ENCODE measurements around the gene NDUFAF8. TPM values are rescaled to one million over a fixed set of nuclear protein-coding genes. Genes with fewer than 3 reads are reported as not detected.

NDUFAF8 gene
- total RNA-seq, 6 experiments from 2014 or later = 15.7 to 35.9 (median 23.3) TPM

- Histone ChIP-seq H3K9me3 (no peaks in the 10 kb centered on the region), H3K27me3 (no peaks in the 10 kb centered on the region), H3K27ac (no peak overlapping the region), H3K36me3 (peaks cover 1 to 24% (median 3%) of the 10 kb centered on the region in 4 donors), H3K4me1 (peaks cover 0 to 22% (median 1%) of the 10 kb centered on the region in 4 donors), H3K4me3 (no peak overlapping the region)
- intact Hi-C loops (cut with DNase I) = loop anchor here in 1 of 2 donors (10.0 kb wide), 1 partner anchor 222 kb away; no protein-coding TSS in a partner anchor
- TF ChIP-seq CTCF (IDR thresholded peaks at IDR 0.05) (no peak), POLR2A (IDR thresholded peaks at IDR 0.05) (no peak)
- DNase-seq (peak in 2 of 3 donors; percentile 19 to 56), ATAC-seq (peak in 1 of 4 donors; percentile 3)
- 98% methylated on average over 10 of the region's 28 CpGs for WGBS (ENCODE audit: insufficient coverage, low coverage, low lambda C conversion rate, missing lambda C conversion rate)
Observed at GRCh38 chr17:81246679-81247338, 7.7 kb downstream of the NDUFAF8 start.

- H3K4me1 ChIP-seq = peaks cover 0 to 22% (median 1%) of the 10 kb centered on the region in 4 donors
- no peak overlapping the region for H3K4me3 ChIP-seq
- DNase-seq (peak in 1 of 3 donors; percentile 31), ATAC-seq (no peak)
- no peaks in the 10 kb centered on the region for H3K9me3 ChIP-seq
- intact Hi-C loops (cut with DNase I) = loop anchor here in 1 of 2 donors (10.0 kb wide), 1 partner anchor 223 kb away; no protein-coding TSS in a partner anchor
- WGBS (ENCODE audit: insufficient coverage, low coverage, low lambda C conversion rate, missing lambda C conversion rate) = 88% methylated on average over 13 of the region's 15 CpGs
- H3K36me3 ChIP-seq = peaks cover 1 to 29% (median 5%) of the 10 kb centered on the region in 4 donors
- no peak overlapping the region for H3K27ac ChIP-seq
- TF ChIP-seq POLR2A (IDR thresholded peaks at IDR 0.05) (no peak), CTCF (IDR thresholded peaks at IDR 0.05) (no peak)
- H3K27me3 ChIP-seq = no peaks in the 10 kb centered on the region
Observed at GRCh38 chr17:81247339-81247990, 8.3 kb downstream of the NDUFAF8 start.

GRCh38 chr17:81248649-81249048 is 9.5 kb downstream of the NDUFAF8 start:
- Histone ChIP-seq H3K9me3 (no peaks in the 10 kb centered on the region), H3K4me1 (peaks cover 0 to 22% (median 1%) of the 10 kb centered on the region in 4 donors), H3K27ac (no peak overlapping the region), H3K4me3 (no peak overlapping the region), H3K36me3 (peaks cover 1 to 34% (median 5%) of the 10 kb centered on the region in 4 donors), H3K27me3 (no peaks in the 10 kb centered on the region)
- ATAC-seq (no peak), DNase-seq (peak in 2 of 3 donors; percentile 20 to 56)
- 73% methylated on average over 9 of the region's 16 CpGs for WGBS (ENCODE audit: insufficient coverage, low coverage, low lambda C conversion rate, missing lambda C conversion rate)
- intact Hi-C loops (cut with DNase I) = loop anchor here in 1 of 2 donors (10.0 kb wide), 1 partner anchor 224 kb away; no protein-coding TSS in a partner anchor
- TF ChIP-seq CTCF (IDR thresholded peaks at IDR 0.05) (no peak), POLR2A (IDR thresholded peaks at IDR 0.05) (no peak)

GRCh38 chr17:81249223-81250040 is 10.3 kb downstream of the NDUFAF8 start:
- Histone ChIP-seq H3K4me3 (no peak overlapping the region), H3K36me3 (peaks cover 1 to 34% (median 5%) of the 10 kb centered on the region in 4 donors), H3K9me3 (no peaks in the 10 kb centered on the region), H3K27ac (no peak overlapping the region), H3K4me1 (peaks cover 0 to 20% (median 1%) of the 10 kb centered on the region in 4 donors), H3K27me3 (no peaks in the 10 kb centered on the region)
- ATAC-seq = peak in 1 of 4 donors; percentile 29
- WGBS (ENCODE audit: insufficient coverage, low coverage, low lambda C conversion rate, missing lambda C conversion rate) = 100% methylated on average over 4 of the region's 15 CpGs
- intact Hi-C loops (cut with DNase I) = loop anchor here (5.0 to 10.0 kb wide), 3 partner anchors 225 to 233 kb away; no protein-coding TSS in a partner anchor
- TF ChIP-seq POLR2A (IDR thresholded peaks at IDR 0.05) (no peak), CTCF (IDR thresholded peaks at IDR 0.05) (no peak)
- peak in 2 of 3 donors; percentile 14 to 42 for DNase-seq
